Stimulated activated CD4-positive, alpha-beta T cell treated with anti-CD3 and anti-CD28 coated beads, Interleukin-4, amount 100 ng/mL, for 48 hours (primary cell): ENCODE results near the gene ZNF621.

Source experiments
- DNase-seq, 2 donors: peaks; one replicate each; pipeline ENCODE4 v3.0.0-alpha.2; 2020; ENCODE audit warnings: low read depth in 2 of 2

The ZNF621 gene

GRCh38 chr3:40524568-40525285 is at the start of gene ZNF621:
TSS of gene ZNF621 (plus strand) at chr3:40524960. CDS start at chr3:40525841, 881 bp downstream.
- DNase-seq: peak; percentile 78 to 80

GRCh38 chr3:40476478-40477470 is 48.0 kb upstream of the ZNF621 start, which contains the start of gene ZNF619:
TSS of gene ZNF619 (plus strand) at chr3:40477122. CDS start at chr3:40477980, 858 bp downstream.
- DNase-seq: no peak

GRCh38 chr3:40477666-40478065 is 47.1 kb upstream of the ZNF621 start:
- DNase-seq: no peak

- DNase-seq: no peak
Observed at GRCh38 chr3:40487172-40487571, 37.6 kb upstream of the ZNF621 start.

- DNase-seq: no peak
Observed at GRCh38 chr3:40490916-40491315, 33.8 kb upstream of the ZNF621 start.

GRCh38 chr3:40494698-40495097 is 30.1 kb upstream of the ZNF621 start:
- no peak for DNase-seq

GRCh38 chr3:40497288-40497687 is 27.5 kb upstream of the ZNF621 start:
- DNase-seq: no peak

GRCh38 chr3:40499952-40500351 is 24.8 kb upstream of the ZNF621 start:
- no peak for DNase-seq

- DNase-seq: no peak
Observed at GRCh38 chr3:40502034-40502433, 22.7 kb upstream of the ZNF621 start.

GRCh38 chr3:40504636-40505430 is 19.9 kb upstream of the ZNF621 start:
- DNase-seq: no peak

GRCh38 chr3:40505599-40506462 is 18.9 kb upstream of the ZNF621 start, which contains the start of gene ZNF620:
TSS of gene ZNF620 (plus strand) at chr3:40506039. CDS start at chr3:40506353, 314 bp downstream.
- peak; percentile 26 to 38 for DNase-seq

GRCh38 chr3:40511031-40511718 is 13.6 kb upstream of the ZNF621 start:
- no peak for DNase-seq

- no peak for DNase-seq
Observed at GRCh38 chr3:40516201-40516600, 8.6 kb upstream of the ZNF621 start.

- no peak for DNase-seq
Observed at GRCh38 chr3:40518067-40518466, 6.7 kb upstream of the ZNF621 start.

GRCh38 chr3:40518848-40519247 is 5.9 kb upstream of the ZNF621 start:
- no peak for DNase-seq

GRCh38 chr3:40521254-40521653 is 3.5 kb upstream of the ZNF621 start:
- DNase-seq: no peak

- DNase-seq: no peak
Observed at GRCh38 chr3:40523781-40524180, 979 bp upstream of the ZNF621 start.

GRCh38 chr3:40524222-40524567 is 565 bp upstream of the ZNF621 start:
- no peak for DNase-seq

GRCh38 chr3:40528426-40528825 is 3.7 kb downstream of the ZNF621 start:
- DNase-seq: no peak

GRCh38 chr3:40532252-40532651 is 7.5 kb downstream of the ZNF621 start:
- no peak for DNase-seq
